Ishikawa (cell line): ENCODE results near the gene HMGN2.

Experiments
- CEBPB ChIP-seq: IDR thresholded peaks from 2 replicates; pipeline ENCODE4 v1.6.1; 2012
- CREB1 ChIP-seq: IDR thresholded peaks from 2 replicates; pipeline ENCODE4 v1.6.1; 2012; ENCODE audit warnings: low read depth
- EGR1 ChIP-seq: IDR thresholded peaks from 2 replicates; pipeline ENCODE4 v1.6.1; 2012
- EP300 ChIP-seq: IDR thresholded peaks from 2 replicates; pipeline ENCODE4 v1.6.1; 2012; ENCODE audit warnings: borderline replicate concordance
- FOXM1 ChIP-seq: IDR thresholded peaks from 2 replicates; pipeline ENCODE4 v1.6.1; 2012; ENCODE audit warnings: low read depth, borderline replicate concordance
- NFIC ChIP-seq: IDR thresholded peaks from 2 replicates; pipeline ENCODE4 v1.6.1; 2012
- RAD21 ChIP-seq: IDR thresholded peaks from 2 replicates; pipeline ENCODE4 v1.6.1; 2012; ENCODE audit warnings: low read depth
- TAF1 ChIP-seq: IDR thresholded peaks from 2 replicates; pipeline ENCODE4 v1.6.1; 2012; ENCODE audit warnings: low read depth, mild to moderate bottlenecking
- TCF12 ChIP-seq: IDR thresholded peaks from 2 replicates; pipeline ENCODE4 v1.6.1; 2012; ENCODE audit warnings: low read depth
- TEAD4 ChIP-seq: IDR thresholded peaks from 2 replicates; pipeline ENCODE4 v1.6.1; 2012
- YY1 ChIP-seq: IDR thresholded peaks from 2 replicates; pipeline ENCODE4 v1.6.1; 2012; ENCODE audit warnings: low read depth
- ZBTB7A ChIP-seq: IDR thresholded peaks from 2 replicates; pipeline ENCODE4 v1.6.1; 2012; ENCODE audit warnings: low read depth
- TF ChIP-seq, protein P1 (sequence below): IDR thresholded peaks from 2 replicates; pipeline ENCODE4 v1.6.1; 2012
- TF ChIP-seq, protein P2 (sequence below): IDR thresholded peaks from 2 replicates; pipeline ENCODE4 v1.6.1; 2012; ENCODE audit warnings: low read depth, mild to moderate bottlenecking
- TF ChIP-seq, protein P3 (sequence below): IDR thresholded peaks from 2 replicates; pipeline ENCODE4 v1.6.1; 2012

The HMGN2 gene

DNA sequence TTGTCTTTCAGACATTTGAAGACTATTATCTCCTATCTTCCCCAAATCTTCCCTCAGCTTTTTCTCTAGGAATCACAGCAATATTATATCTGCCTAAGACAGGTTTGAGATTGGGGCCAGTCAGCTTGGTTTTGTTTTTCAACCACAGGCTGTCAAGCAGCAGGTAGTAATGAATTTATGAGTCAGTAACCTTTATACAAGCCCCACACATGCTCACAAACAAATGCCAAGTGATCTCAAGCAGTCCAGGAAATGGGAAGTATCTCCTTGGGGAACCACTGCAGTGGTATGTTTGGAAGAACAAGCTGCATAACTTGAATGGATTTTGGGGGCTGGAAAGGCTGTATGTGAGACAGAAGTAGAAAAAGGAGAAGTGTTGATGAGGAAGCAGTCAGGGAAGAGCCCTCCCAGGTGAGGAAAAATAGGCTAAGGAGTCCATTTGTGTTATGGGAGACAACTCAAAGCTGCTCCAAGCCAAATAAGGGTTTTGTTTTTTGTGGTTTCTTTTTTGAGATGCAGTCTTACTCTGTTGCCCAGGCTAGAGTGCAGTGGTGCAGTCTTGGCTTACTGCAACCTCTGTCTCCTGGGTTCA lies 38.0 kb upstream of the HMGN2 start:
- TF ChIP-seq, protein P1, sequence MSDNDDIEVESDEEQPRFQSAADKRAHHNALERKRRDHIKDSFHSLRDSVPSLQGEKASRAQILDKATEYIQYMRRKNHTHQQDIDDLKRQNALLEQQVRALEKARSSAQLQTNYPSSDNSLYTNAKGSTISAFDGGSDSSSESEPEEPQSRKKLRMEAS, result no peak
- TF ChIP-seq CREB1, result no peak
- no peak for TF ChIP-seq FOXM1
- TF ChIP-seq YY1, result no peak
- no peak for TF ChIP-seq EGR1
- TF ChIP-seq ZBTB7A, result no peak
- TF ChIP-seq, protein P2, sequence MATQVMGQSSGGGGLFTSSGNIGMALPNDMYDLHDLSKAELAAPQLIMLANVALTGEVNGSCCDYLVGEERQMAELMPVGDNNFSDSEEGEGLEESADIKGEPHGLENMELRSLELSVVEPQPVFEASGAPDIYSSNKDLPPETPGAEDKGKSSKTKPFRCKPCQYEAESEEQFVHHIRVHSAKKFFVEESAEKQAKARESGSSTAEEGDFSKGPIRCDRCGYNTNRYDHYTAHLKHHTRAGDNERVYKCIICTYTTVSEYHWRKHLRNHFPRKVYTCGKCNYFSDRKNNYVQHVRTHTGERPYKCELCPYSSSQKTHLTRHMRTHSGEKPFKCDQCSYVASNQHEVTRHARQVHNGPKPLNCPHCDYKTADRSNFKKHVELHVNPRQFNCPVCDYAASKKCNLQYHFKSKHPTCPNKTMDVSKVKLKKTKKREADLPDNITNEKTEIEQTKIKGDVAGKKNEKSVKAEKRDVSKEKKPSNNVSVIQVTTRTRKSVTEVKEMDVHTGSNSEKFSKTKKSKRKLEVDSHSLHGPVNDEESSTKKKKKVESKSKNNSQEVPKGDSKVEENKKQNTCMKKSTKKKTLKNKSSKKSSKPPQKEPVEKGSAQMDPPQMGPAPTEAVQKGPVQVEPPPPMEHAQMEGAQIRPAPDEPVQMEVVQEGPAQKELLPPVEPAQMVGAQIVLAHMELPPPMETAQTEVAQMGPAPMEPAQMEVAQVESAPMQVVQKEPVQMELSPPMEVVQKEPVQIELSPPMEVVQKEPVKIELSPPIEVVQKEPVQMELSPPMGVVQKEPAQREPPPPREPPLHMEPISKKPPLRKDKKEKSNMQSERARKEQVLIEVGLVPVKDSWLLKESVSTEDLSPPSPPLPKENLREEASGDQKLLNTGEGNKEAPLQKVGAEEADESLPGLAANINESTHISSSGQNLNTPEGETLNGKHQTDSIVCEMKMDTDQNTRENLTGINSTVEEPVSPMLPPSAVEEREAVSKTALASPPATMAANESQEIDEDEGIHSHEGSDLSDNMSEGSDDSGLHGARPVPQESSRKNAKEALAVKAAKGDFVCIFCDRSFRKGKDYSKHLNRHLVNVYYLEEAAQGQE, result no peak
- TF ChIP-seq, protein P3, sequence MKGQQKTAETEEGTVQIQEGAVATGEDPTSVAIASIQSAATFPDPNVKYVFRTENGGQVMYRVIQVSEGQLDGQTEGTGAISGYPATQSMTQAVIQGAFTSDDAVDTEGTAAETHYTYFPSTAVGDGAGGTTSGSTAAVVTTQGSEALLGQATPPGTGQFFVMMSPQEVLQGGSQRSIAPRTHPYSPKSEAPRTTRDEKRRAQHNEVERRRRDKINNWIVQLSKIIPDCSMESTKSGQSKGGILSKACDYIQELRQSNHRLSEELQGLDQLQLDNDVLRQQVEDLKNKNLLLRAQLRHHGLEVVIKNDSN, result no peak
- TF ChIP-seq CEBPB, result no peak
- TF ChIP-seq TAF1, result no peak
- no peak for TF ChIP-seq TCF12
- no peak for TF ChIP-seq RAD21

DNA sequence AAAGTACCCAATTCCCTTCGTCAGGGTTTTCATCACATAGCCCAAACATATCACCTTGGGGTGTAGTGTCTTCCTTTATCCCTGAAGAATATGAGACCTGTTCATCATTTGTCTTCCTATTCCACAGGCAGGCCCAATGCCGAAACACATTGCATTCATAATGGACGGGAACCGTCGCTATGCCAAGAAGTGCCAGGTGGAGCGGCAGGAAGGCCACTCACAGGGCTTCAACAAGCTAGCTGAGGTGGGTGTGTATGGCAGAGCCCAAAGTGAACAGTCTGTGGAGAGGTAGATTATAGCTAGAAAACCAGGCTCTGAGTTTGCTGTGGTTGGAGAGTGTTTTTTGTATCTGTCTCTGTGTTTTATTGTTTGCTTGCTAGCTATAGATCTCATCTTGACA lies 34.2 kb upstream of the HMGN2 start:
- TF ChIP-seq TAF1, result no peak
- TF ChIP-seq, protein P2, result no peak
- no peak for TF ChIP-seq CEBPB
- no peak for TF ChIP-seq NFIC
- TF ChIP-seq TCF12, result no peak
- TF ChIP-seq EGR1, result no peak
- TF ChIP-seq FOXM1, result no peak

DNA sequence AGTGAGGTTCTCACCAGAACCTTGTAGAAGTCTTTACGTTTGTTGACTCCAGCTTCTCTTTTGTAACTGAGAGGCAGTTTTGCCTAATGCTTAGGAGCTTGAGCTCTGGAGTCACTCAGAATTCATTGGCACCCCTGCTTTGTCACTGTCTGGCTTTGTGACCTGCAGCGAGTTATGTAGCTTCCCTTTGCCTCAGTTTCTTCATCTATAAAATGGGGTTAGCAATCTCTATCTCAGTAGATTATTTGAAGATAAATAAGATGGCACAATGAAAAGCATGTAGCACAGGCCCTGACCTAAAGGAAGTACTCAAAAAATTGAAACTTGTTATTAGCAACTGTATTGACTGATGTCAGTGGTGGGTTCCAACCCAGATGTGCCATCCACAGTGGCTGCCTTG lies 32.0 kb upstream of the HMGN2 start:
- TF ChIP-seq, protein P2, result no peak
- TF ChIP-seq TAF1, result no peak
- TF ChIP-seq NFIC, result no peak
- TF ChIP-seq, protein P3, result no peak
- no peak for TF ChIP-seq ZBTB7A
- TF ChIP-seq TCF12, result no peak
- no peak for TF ChIP-seq FOXM1
- no peak for TF ChIP-seq TEAD4
- TF ChIP-seq CEBPB, result no peak
- no peak for TF ChIP-seq EP300
- TF ChIP-seq, protein P1, result no peak
- no peak for TF ChIP-seq EGR1
- TF ChIP-seq CREB1, result no peak
- no peak for TF ChIP-seq YY1
- no peak for TF ChIP-seq RAD21

DNA sequence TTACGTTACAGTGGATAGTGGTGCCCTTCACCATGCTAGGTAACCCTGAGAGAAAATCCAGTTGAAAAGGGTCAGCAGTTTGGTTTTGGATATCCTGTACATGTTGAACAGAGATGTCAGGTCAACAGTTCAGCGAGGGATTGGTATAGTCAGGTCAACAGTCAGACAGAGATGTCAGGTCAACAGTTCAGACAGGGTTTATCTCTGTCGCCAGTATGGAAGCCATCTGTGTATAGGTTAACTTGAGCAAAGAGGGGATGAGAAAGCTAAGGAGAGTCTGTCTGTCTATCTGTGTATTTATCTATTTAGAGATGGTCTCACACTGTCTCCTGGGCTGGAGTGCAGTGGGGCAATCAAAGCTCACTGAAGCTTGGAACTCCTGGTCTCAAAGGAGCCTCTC lies 22.4 kb upstream of the HMGN2 start:
- no peak for TF ChIP-seq YY1
- no peak for TF ChIP-seq CREB1
- no peak for TF ChIP-seq EGR1
- TF ChIP-seq, protein P3, result no peak

DNA sequence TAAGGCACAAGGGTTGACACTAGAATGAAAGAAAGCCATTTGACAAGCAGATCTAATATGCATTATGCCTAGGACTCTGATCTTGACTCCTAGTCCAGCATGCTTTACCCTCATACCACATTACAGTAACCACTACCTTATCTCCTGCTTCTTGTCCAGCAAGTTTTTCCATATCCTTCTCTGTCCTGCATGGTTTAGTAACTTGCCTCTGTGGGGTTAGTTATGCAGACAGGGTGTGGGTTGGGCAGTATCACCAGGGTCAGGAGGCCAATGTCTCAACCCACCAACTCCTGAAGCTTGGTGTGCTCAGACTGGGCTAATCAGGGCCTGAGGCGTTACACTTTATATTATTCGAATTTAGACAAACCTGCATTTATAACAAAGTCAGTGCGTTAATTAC lies 21.3 kb upstream of the HMGN2 start:
- no peak for TF ChIP-seq NFIC
- TF ChIP-seq, protein P3, result no peak
- no peak for TF ChIP-seq TAF1
- TF ChIP-seq TCF12, result no peak
- no peak for TF ChIP-seq RAD21
